Measurements from ENCODE around the gene LSAMP. TPM values are rescaled to one million over a fixed set of nuclear protein-coding genes. Genes with fewer than 3 reads are reported as not detected.

The LSAMP gene
- total RNA-seq, 1 donor = 3.3 TPM

GRCh38 chr3:116423945-116424344 is 21.3 kb downstream of the LSAMP start:
- Histone ChIP-seq H3K27me3 (ENCODE audit: insufficient read depth, low read length) (no peaks in the 10 kb centered on the region), H3K4me2 (ENCODE audit: insufficient read depth, low read length) (no peak overlapping the region), H3K79me2 (ENCODE audit: insufficient read depth, low read length) (no peaks in the 10 kb centered on the region), H2AFZ (ENCODE audit: low read length) (no peak overlapping the region), H3K9me3 (ENCODE audit: low read depth, low read length) (peaks cover 2% of the 10 kb centered on the region), H4K20me1 (ENCODE audit: insufficient read depth, low read length) (no peaks in the 10 kb centered on the region), H3K4me1 (ENCODE audit: insufficient read depth, low read length) (no peaks in the 10 kb centered on the region), H3K27ac (ENCODE audit: low read depth, low read length) (no peak overlapping the region), H3K4me3 (ENCODE audit: insufficient read depth, low read length) (no peak overlapping the region), H3K36me3 (ENCODE audit: insufficient read depth, low read length) (no peaks in the 10 kb centered on the region)
- DNase-seq (ENCODE audit: insufficient read length, low spot score, missing footprints) = no peak
- TF ChIP-seq CTCF (IDR thresholded peaks at IDR 0.05; ENCODE audit: extremely low read depth, low read depth, low read length) = no peak

DNA sequence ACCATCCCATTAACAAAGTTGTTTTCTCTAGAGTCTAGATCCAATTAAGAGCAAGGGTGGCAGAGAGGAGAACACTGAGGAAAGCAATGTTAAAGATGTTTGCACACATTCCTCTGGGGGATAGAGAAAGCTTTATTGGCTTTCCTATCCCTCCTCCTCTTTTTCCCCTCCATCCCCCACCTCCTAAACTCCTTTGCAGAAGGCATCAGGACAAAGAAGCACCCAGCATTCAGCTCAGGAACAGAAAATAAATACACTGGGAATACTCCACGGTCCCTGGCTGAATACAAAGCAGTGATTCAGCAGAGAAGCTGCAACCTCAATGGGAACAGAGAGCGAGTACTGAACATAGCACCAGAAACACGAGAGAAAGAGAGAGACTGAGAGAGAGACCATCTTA is 21.9 kb downstream of the LSAMP start:
- no peak for DNase-seq (ENCODE audit: insufficient read length, low spot score, missing footprints)
- Histone ChIP-seq H3K79me2 (ENCODE audit: insufficient read depth, low read length) (no peaks in the 10 kb centered on the region), H4K20me1 (ENCODE audit: insufficient read depth, low read length) (no peaks in the 10 kb centered on the region), H3K27me3 (ENCODE audit: insufficient read depth, low read length) (no peaks in the 10 kb centered on the region), H3K4me1 (ENCODE audit: insufficient read depth, low read length) (no peaks in the 10 kb centered on the region), H3K27ac (ENCODE audit: low read depth, low read length) (no peak overlapping the region), H3K9me3 (ENCODE audit: low read depth, low read length) (peaks cover 2% of the 10 kb centered on the region), H3K36me3 (ENCODE audit: insufficient read depth, low read length) (no peaks in the 10 kb centered on the region), H3K4me3 (ENCODE audit: insufficient read depth, low read length) (no peak overlapping the region), H2AFZ (ENCODE audit: low read length) (no peak overlapping the region), H3K4me2 (ENCODE audit: insufficient read depth, low read length) (no peak overlapping the region)
- TF ChIP-seq CTCF (IDR thresholded peaks at IDR 0.05; ENCODE audit: extremely low read depth, low read depth, low read length) = no peak

DNA sequence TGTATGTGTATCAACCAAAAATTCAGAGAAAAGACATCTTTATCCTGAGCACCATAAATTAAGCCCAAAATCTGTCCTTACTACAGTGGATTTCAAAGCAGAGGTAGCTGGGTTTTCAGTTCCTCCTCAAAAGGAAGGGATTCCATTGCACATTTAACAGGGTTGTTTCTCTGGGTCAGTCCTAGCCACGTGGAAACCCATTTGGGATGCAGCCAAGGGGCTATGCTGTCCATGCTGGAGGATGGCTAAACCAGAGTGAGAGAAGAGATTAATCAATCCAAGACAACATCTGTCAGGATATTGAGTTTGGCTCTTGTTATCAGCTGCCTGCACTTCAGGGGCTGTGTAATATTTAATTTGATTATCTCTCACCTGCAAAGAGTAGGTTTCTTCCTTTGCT is 28.1 kb downstream of the LSAMP start:
- no peaks in the 10 kb centered on the region for H3K79me2 ChIP-seq (ENCODE audit: insufficient read depth, low read length)
- no peak for DNase-seq (ENCODE audit: insufficient read length, low spot score, missing footprints)
- TF ChIP-seq CTCF (IDR thresholded peaks at IDR 0.05; ENCODE audit: extremely low read depth, low read depth, low read length) = no peak
- no peak overlapping the region for H2AFZ ChIP-seq (ENCODE audit: low read length)
- H3K36me3 ChIP-seq (ENCODE audit: insufficient read depth, low read length) = no peaks in the 10 kb centered on the region
- no peaks in the 10 kb centered on the region for H3K27me3 ChIP-seq (ENCODE audit: insufficient read depth, low read length)
- H3K9me3 ChIP-seq (ENCODE audit: low read depth, low read length) = no peaks in the 10 kb centered on the region
- no peaks in the 10 kb centered on the region for H3K4me1 ChIP-seq (ENCODE audit: insufficient read depth, low read length)
- H3K4me2 ChIP-seq (ENCODE audit: insufficient read depth, low read length) = no peak overlapping the region
- H3K4me3 ChIP-seq (ENCODE audit: insufficient read depth, low read length) = no peak overlapping the region
- H4K20me1 ChIP-seq (ENCODE audit: insufficient read depth, low read length) = no peaks in the 10 kb centered on the region
- no peak overlapping the region for H3K27ac ChIP-seq (ENCODE audit: low read depth, low read length)

DNA sequence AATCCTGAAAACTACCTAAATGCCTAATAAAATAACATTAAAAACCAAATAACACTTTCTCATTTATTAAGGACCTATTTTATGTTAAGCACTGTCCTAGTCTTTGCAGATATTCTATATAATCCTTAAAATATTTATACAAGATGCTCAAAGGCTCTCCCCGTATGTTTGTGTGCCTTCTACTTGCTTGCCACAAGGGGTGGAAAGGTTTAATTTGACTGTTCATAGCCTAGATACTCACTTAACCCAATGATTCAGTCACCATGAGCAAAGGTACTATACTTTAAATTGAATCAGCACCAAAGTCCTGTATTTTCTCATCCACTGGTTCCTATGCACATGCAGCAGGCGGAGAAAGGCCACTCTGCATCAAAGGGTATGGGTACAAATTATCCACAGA is 32.0 kb downstream of the LSAMP start:
- H4K20me1 ChIP-seq (ENCODE audit: insufficient read depth, low read length) = no peaks in the 10 kb centered on the region
- H3K36me3 ChIP-seq (ENCODE audit: insufficient read depth, low read length) = no peaks in the 10 kb centered on the region
- TF ChIP-seq CTCF (IDR thresholded peaks at IDR 0.05; ENCODE audit: extremely low read depth, low read depth, low read length) = no peak
- no peak for DNase-seq (ENCODE audit: insufficient read length, low spot score, missing footprints)
- H3K79me2 ChIP-seq (ENCODE audit: insufficient read depth, low read length) = no peaks in the 10 kb centered on the region
- H2AFZ ChIP-seq (ENCODE audit: low read length) = no peak overlapping the region
- H3K4me1 ChIP-seq (ENCODE audit: insufficient read depth, low read length) = no peaks in the 10 kb centered on the region
- no peaks in the 10 kb centered on the region for H3K9me3 ChIP-seq (ENCODE audit: low read depth, low read length)
- no peaks in the 10 kb centered on the region for H3K27me3 ChIP-seq (ENCODE audit: insufficient read depth, low read length)
- no peak overlapping the region for H3K27ac ChIP-seq (ENCODE audit: low read depth, low read length)
- no peak overlapping the region for H3K4me2 ChIP-seq (ENCODE audit: insufficient read depth, low read length)
- no peak overlapping the region for H3K4me3 ChIP-seq (ENCODE audit: insufficient read depth, low read length)

All from osteoblast (primary cell).